Measurements from ENCODE around the gene FGF9. TPM values are rescaled to one million over a fixed set of nuclear protein-coding genes. Genes with fewer than 3 reads are reported as not detected.

FGF9 gene
- total and polyA plus RNA-seq, 10 of the 15 experiments (the other 5 are each of a cell fraction or from before 2014, with no cell fraction given): 0.05 to 1.5 (median 0.83) TPM

DNA sequence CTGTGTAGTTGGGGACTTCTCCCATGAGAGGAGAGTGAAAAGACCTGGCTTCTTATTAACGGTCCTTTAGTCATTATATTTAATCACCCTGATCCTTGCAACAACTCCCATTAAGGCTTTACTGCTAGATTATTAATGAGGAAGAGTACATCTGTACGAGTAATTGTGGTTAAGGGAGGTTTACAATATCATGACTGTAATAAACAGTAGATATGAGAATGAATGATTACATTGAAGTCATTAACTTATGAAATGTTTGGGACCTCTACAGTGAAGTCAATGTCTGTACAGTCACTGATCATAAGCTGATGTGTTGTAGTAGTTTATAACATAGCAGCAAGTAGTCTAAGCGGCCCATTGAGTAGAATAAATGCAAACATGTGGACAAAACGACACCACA, 24.7 kb downstream of the FGF9 start (continued):
- TF ChIP-seq ZNF592 (IDR thresholded peaks at IDR 0.05) (no peak), USF2 (IDR thresholded peaks at IDR 0.05; ENCODE audit: borderline replicate concordance, low read depth, low read length) (no peak), RFX5 (IDR thresholded peaks at IDR 0.05; ENCODE audit: low read depth, low read length) (no peak), EZH2 (IDR thresholded peaks at IDR 0.05; ENCODE audit: borderline replicate concordance, control insufficient read depth, low read depth, low read length) (no peak), POLR2A (IDR thresholded peaks at IDR 0.05; ENCODE audit: low read depth, low read length) (no peak), MEF2B (IDR thresholded peaks at IDR 0.05; ENCODE audit: partially characterized antibody, poor library complexity, severe bottlenecking) (no peak), GABPA (IDR thresholded peaks at IDR 0.05; ENCODE audit: low read depth) (no peak)

GRCh38 chr13:21696865-21697448, 26.1 kb downstream of the FGF9 start:
- CTCF ChIA-PET: interaction anchor here (0.7 kb wide), 1 partner anchor 59 kb away, joined by 3 read pairs; no protein-coding TSS in a partner anchor
- TF ChIP-seq SIX5 (IDR thresholded peaks at IDR 0.05; ENCODE audit: low read depth, low read length, severe bottlenecking): no peak
- TF ChIP-seq, protein P1, sequence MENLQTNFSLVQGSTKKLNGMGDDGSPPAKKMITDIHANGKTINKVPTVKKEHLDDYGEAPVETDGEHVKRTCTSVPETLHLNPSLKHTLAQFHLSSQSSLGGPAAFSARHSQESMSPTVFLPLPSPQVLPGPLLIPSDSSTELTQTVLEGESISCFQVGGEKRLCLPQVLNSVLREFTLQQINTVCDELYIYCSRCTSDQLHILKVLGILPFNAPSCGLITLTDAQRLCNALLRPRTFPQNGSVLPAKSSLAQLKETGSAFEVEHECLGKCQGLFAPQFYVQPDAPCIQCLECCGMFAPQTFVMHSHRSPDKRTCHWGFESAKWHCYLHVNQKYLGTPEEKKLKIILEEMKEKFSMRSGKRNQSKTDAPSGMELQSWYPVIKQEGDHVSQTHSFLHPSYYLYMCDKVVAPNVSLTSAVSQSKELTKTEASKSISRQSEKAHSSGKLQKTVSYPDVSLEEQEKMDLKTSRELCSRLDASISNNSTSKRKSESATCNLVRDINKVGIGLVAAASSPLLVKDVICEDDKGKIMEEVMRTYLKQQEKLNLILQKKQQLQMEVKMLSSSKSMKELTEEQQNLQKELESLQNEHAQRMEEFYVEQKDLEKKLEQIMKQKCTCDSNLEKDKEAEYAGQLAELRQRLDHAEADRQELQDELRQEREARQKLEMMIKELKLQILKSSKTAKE (IDR thresholded peaks at IDR 0.05; ENCODE audit: low read depth, poor library complexity, severe bottlenecking): no peak
- TF ChIP-seq ZNF274 (IDR thresholded peaks at IDR 0.05; ENCODE audit: insufficient read depth, insufficient read length): no peak
- TF ChIP-seq MXI1 (IDR thresholded peaks at IDR 0.05; ENCODE audit: low read depth, low read length): no peak
- TF ChIP-seq NFYA (IDR thresholded peaks at IDR 0.05; ENCODE audit: borderline replicate concordance, low read depth, low read length): no peak
- TF ChIP-seq EP300 (IDR thresholded peaks at IDR 0.05; ENCODE audit: borderline replicate concordance in 1 of 2, control insufficient read depth in 1 of 2, low read depth in 2 of 2, low read length in 2 of 2): no peak
- TF ChIP-seq MEF2B (IDR thresholded peaks at IDR 0.05; ENCODE audit: partially characterized antibody, poor library complexity, severe bottlenecking): no peak
- TF ChIP-seq RCOR1 (conservative IDR thresholded peaks at IDR 0.05; ENCODE audit: low read depth, low read length): no peak
- no peak for TF ChIP-seq KLF5 (IDR thresholded peaks at IDR 0.05; ENCODE audit: partially characterized antibody)
- no peak for TF ChIP-seq JUNB (IDR thresholded peaks at IDR 0.05)

More at GRCh38 chr13:21696865-21697448, 26.1 kb downstream of the FGF9 start:
- FAIRE-seq (no peak), DNase-seq (ENCODE audit: low read depth, low spot score) (no peak), ATAC-seq (no peak)
- in situ Hi-C loops (cut with MboI): no loop called here
- ChIA-PET SMC1A (ENCODE audit: uncharacterized antibody, unreplicated experiment) (interaction anchor here (1.8 kb wide), 1 partner anchor 9 kb away, joined by 4 read pairs; no protein-coding TSS in a partner anchor), RAD21 (ENCODE audit: unreplicated experiment) (no interaction called here), POLR2A (no interaction called here)
- H3K9ac ChIP-seq (ENCODE audit: control insufficient read depth, insufficient read depth, low read length): no peak overlapping the region
- no peaks in the 10 kb centered on the region; a peak in 1 of 4 replicates for H3K27me3 ChIP-seq (replicated peaks in 1 of 2; ENCODE audit: control insufficient read depth in 2 of 2, insufficient read depth in 2 of 2, low read length in 1 of 2)
- H2AFZ ChIP-seq (ENCODE audit: control insufficient read depth, low read depth, low read length): no peak overlapping the region
- no peaks in the 10 kb centered on the region for H4K20me1 ChIP-seq (ENCODE audit: control insufficient read depth, insufficient read depth)
- no peaks in the 10 kb centered on the region for H3K4me1 ChIP-seq (ENCODE audit: control insufficient read depth, insufficient read depth, low read length)
- H3K36me3 ChIP-seq (ENCODE audit: control insufficient read depth in 2 of 2, insufficient read depth in 2 of 2, low read length in 1 of 2): no peaks in the 10 kb centered on the region
- no TSS peak for BruUV-seq (replicated peaks)
- no peaks in the 10 kb centered on the region for H3K9me3 ChIP-seq (replicated peaks; ENCODE audit: control insufficient read depth, insufficient read depth, low read length)
- no peak overlapping the region for H3K4me2 ChIP-seq (ENCODE audit: control insufficient read depth, insufficient read depth)
- H3K4me3 ChIP-seq: no peak overlapping the region
- no peak overlapping the region for H3K27ac ChIP-seq (ENCODE audit: control insufficient read depth, insufficient read depth)
- no peaks in the 10 kb centered on the region for H3K79me2 ChIP-seq (ENCODE audit: control insufficient read depth, insufficient read depth, low read length)
- intact Hi-C loops (cut with micrococcal nuclease; ENCODE audit: unreplicated experiment): no loop called here
- WGBS (ENCODE audit: insufficient coverage, insufficient replicate concordance, low lambda C conversion rate, missing lambda C conversion rate): 80% methylated on average over 3 of the region's 3 CpGs

Data from GM12878 (cell line).